NT2/D1 (cell line): ENCODE measurements around the gene PCSK4.
"Not testable (repeated sequence)": the region's sequence is repeated elsewhere in the genome, so short reads cannot be mapped to it uniquely, and the experiment has no call there.

Source experiments
- DNase-seq: peaks from one replicate; pipeline ENCODE4 v3.0.0-alpha.2; 2011; ENCODE audit warnings: low read depth, low spot score
- H3K27me3 ChIP-seq: 2 replicates; pipeline ENCODE4 v1.6.0; 2011; ENCODE audit warnings: mild to moderate bottlenecking; ENCODE audit not compliant: insufficient read length, insufficient read depth
- H3K36me3 ChIP-seq: 2 replicates; pipeline ENCODE4 v1.6.1; 2011; ENCODE audit warnings: mild to moderate bottlenecking, low read length, mixed read lengths; ENCODE audit not compliant: insufficient read depth, insufficient read length
- H3K4me1 ChIP-seq: 2 replicates; pipeline ENCODE4 v1.5.1; 2011; ENCODE audit not compliant: insufficient read depth, insufficient read length
- H3K4me3 ChIP-seq: 2 replicates; pipeline ENCODE4 v1.5.1; 2011; ENCODE audit warnings: low read depth; ENCODE audit not compliant: insufficient read length
- H3K9ac ChIP-seq: 2 replicates; pipeline ENCODE4 v1.6.0; 2011; ENCODE audit warnings: low read depth; ENCODE audit not compliant: insufficient read length
- H3K9me3 ChIP-seq: 2 replicates; pipeline ENCODE4 v1.5.1; 2011; ENCODE audit warnings: mild to moderate bottlenecking, low read length; ENCODE audit not compliant: insufficient read depth
- SUZ12 ChIP-seq: IDR thresholded peaks from 2 replicates; pipeline ENCODE4 v1.6.1; 2011; ENCODE audit not compliant: insufficient read length, insufficient read depth; ENCODE audit errors: extremely low read depth
- YY1 ChIP-seq: IDR thresholded peaks from 2 replicates; pipeline ENCODE4 v1.6.1; 2011; ENCODE audit not compliant: insufficient read length, insufficient read depth
- ZNF274 ChIP-seq: IDR thresholded peaks from 2 replicates; pipeline ENCODE4 v1.6.1; 2011; ENCODE audit warnings: mild to moderate bottlenecking, low read depth, low read length

The PCSK4 gene

DNA sequence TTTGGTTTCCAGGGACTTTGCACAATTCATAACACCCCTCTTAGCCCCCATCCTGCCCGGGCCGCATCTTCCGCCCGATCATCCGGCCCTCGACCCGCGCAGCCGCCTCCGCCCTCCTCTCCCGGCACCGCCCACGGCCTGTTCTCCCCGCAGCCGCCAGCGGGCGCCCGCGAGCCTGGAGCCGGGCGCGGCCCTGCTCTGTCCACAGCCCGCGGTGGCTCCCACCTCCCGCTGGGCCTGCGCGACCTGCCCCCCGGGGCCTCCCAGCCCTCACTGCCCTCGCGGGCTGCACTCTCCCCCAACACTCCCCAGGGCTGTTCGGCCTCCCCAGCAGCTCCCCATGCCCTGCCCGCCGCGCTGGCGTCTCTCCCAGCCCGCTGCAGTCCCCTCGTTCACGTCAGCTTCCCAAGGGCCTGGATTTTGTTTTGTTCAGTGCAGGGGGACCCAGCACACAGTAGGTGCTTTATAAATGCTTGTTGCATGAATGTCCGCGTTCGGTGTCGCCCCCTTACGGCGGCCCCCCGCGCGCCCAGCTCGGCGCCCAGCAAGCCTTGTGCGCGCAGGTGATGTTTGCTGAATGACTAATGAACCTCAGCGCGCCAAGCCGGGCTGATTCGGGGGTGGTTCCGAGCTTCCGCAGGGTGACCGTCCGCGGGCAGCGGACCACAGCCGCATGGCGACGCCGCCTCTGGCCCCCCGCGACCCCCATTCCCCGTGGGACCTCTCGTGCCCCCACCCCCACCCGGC lies 44.8 kb downstream of the PCSK4 start:
- Histone ChIP-seq H3K27me3 (peaks cover 45% of the 10 kb centered on the region), H3K36me3 (peaks cover 27% of the 10 kb centered on the region), H3K9ac (peak overlapping the region; percentile 79), H3K4me3 (peak overlapping the region; percentile 31), H3K9me3 (no peaks in the 10 kb centered on the region), H3K4me1 (peaks cover 38% of the 10 kb centered on the region)
- TF ChIP-seq YY1 (no peak), SUZ12 (no peak), ZNF274 (no peak)
- DNase-seq: no peak

DNA sequence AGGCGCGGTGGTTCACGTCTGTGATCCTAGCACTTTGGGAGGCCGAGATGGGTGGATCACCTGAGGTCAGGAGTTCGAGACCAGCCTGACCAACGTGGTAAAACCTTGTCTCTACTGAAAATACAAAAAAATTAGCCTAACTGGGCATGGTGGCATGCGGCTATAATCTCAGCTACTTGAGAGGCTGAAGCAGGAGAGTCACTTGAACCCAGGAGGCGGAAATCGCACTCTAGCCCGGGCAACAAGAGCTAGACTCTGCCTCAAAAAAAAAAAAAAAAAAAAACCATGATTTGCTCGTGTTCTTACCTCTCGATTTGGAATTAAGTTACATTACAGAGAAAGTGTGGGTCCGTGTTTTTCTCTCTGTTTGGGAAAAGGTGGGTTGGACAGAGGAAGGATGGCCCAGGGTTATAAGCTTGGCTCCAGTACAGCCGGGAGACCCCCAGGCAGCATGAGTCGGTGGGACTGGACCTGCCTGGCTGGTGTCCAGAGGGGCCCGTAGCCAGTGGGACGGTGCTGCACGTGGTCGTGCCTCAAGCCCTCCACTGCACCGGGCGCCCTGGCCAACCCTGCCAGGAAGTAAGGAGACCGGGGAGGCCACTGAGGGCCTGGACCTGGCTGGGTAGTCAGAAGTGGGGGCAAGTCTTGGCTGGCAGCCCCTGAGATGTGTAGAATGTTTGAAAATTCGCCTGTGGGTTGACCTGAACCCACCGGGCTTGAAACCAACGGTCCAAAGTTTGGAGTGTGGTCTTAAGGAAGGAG lies 48.3 kb downstream of the PCSK4 start:
- H3K9me3 ChIP-seq: no peaks in the 10 kb centered on the region
- H3K9ac ChIP-seq: peak overlapping the region; percentile 66
- H3K4me3 ChIP-seq: no peak overlapping the region
- H3K4me1 ChIP-seq: peaks cover 36% of the 10 kb centered on the region
- peaks cover 45% of the 10 kb centered on the region for H3K36me3 ChIP-seq
- DNase-seq: no peak
- H3K27me3 ChIP-seq: peaks cover 12% of the 10 kb centered on the region
- TF ChIP-seq ZNF274: no peak
- no peak for TF ChIP-seq YY1
- TF ChIP-seq SUZ12: no peak

DNA sequence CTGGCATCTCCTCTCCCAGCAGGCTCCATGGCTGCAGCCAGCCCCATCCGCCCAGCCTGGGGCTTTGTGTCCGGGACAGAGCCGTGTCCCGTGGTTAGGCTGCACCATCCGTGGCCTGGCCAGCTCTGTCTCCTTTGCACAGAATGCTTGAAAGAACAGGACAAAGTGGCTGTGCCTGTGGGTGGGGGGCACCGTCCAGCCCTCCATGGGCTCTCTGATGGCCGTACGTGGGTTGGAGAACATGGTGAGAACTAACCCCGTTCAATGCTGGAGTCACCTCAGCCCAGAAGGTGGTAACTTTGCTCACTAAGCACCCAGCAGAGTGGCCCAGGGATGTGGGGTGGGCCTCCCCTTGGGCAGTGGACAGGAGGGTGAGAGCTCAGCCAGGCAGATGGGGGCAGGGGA lies 49.1 kb downstream of the PCSK4 start:
- Histone ChIP-seq H3K4me3 (no peak overlapping the region), H3K9ac (peak overlapping the region; percentile 83), H3K36me3 (peaks cover 45% of the 10 kb centered on the region), H3K27me3 (peaks cover 4% of the 10 kb centered on the region), H3K4me1 (peaks cover 32% of the 10 kb centered on the region), H3K9me3 (no peaks in the 10 kb centered on the region)
- no peak for DNase-seq
- TF ChIP-seq ZNF274 (no peak), YY1 (no peak), SUZ12 (no peak)

DNA sequence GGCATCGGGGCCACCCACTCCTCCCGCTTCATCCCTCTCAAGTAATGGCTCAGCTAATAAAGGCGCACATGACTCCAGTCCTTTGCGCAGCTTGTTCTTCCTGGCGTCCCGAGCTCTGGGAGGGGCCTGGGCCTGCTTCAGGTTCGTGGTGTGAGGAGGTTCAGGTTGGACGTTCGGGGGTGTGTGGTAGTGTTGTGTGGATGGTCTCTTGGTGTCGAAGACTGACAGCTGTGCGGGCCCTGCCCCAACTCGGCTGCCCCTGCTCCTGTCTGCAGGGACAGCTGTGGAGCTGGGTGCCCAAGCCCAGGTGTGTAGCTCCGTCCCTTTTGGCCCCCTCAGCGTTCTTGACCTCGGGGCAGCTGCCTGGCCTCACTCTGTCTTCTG lies 49.7 kb downstream of the PCSK4 start:
- Histone ChIP-seq H3K9ac (peak overlapping the region; percentile 83), H3K27me3 (peaks cover 2% of the 10 kb centered on the region), H3K36me3 (peaks cover 49% of the 10 kb centered on the region), H3K9me3 (no peaks in the 10 kb centered on the region), H3K4me1 (peaks cover 31% of the 10 kb centered on the region), H3K4me3 (peak overlapping the region; percentile 21)
- no peak for DNase-seq
- TF ChIP-seq SUZ12 (no peak), ZNF274 (no peak), YY1 (no peak)

DNA sequence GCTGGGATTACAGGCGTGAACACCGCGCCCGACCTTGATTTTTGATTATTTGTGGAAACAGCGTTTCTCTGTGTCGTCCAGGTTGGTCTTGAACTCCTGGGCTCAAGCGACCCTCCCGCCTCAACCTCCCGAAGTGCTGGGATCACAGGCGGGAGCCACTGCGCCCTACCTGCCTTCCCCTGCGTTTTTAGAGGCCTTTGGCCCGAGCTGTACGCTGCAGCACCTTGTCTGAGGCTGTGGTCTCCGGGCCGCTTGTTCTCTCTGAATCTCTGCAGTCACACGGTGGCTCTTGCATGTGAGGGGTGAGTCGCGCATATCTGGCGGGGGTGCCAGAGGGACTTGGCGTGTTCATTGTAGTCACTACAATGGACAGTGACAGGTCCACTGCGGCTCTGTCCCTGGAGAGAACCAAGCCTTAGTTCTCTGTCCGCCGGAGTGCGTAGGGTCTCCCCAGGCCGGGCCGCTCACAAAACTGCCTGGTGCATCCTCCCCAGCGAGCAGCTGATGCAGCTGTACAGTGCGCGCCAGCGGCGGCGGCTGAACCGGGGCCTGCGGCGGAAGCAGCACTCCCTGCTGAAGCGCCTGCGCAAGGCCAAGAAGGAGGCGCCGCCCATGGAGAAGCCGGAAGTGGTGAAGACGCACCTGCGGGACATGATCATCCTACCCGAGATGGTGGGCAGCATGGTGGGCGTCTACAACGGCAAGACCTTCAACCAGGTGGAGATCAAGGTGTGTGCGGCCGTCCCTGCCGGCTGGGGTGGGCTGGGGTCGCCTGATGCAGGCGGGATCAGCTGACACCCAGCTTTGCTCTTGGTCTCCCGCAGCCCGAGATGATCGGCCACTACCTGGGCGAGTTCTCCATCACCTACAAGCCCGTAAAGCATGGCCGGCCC lies 50.4 kb downstream of the PCSK4 start:
- H3K4me1 ChIP-seq: peaks cover 29% of the 10 kb centered on the region

DNA sequence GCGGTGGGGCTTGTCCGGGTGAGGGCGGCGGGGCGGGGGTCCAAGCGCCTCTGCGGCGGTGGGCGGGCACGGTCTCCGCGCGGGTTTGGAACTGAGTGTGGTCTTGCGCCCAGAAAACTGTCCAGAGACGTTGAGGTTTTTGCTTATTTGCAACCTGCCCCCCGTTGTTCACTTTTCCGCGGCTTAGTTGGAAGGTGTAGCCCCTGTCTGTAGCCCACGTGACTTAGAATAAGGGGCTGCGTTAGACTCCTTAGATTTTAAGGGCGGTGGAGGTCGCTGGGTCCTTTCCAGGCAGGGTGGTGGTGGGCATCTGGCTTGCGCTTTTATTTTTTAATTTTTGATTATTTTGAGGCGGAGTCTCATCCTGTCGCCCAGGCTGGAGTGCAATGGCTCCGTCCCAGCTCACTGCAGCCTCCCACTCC lies 51.2 kb downstream of the PCSK4 start:
- peak overlapping the region; percentile 98 for H3K4me3 ChIP-seq
- DNase-seq: no peak
- no peaks in the 10 kb centered on the region for H3K27me3 ChIP-seq
- H3K9ac ChIP-seq: peak overlapping the region; percentile 99
- no peak for TF ChIP-seq SUZ12
- TF ChIP-seq ZNF274: no peak
- TF ChIP-seq YY1: no peak
- H3K4me1 ChIP-seq: peaks cover 28% of the 10 kb centered on the region
- peaks cover 62% of the 10 kb centered on the region for H3K36me3 ChIP-seq
- H3K9me3 ChIP-seq: no peaks in the 10 kb centered on the region

More for the DNA sequence above, 50.4 kb downstream of the PCSK4 start:
- peak overlapping the region; percentile 99 for H3K9ac ChIP-seq
- peaks cover 54% of the 10 kb centered on the region for H3K36me3 ChIP-seq
- H3K4me3 ChIP-seq: peak overlapping the region; percentile 98
- DNase-seq, H3K9me3 ChIP-seq, H3K27me3 ChIP-seq: not testable (repeated sequence)
